ENCODE data around the gene TBL3.

Gene TBL3

GRCh38 chr16:2015117-2015946 lies 43.5 kb downstream of the TBL3 start:
- DNase-seq (ENCODE audit: low read depth, low spot score): no peak

- DNase-seq (ENCODE audit: low read depth, low spot score): no peak
Measured at GRCh38 chr16:2015947-2016208, 44.0 kb downstream of the TBL3 start.

GRCh38 chr16:2016407-2016922 lies 44.6 kb downstream of the TBL3 start:
- DNase-seq (ENCODE audit: low read depth, low spot score): no peak

- DNase-seq (ENCODE audit: low read depth, low spot score): no peak
Measured at GRCh38 chr16:2019518-2019920, 47.7 kb downstream of the TBL3 start, which contains the start of gene NPW. Gene NPW (plus strand): TSS chr16:2019785.

GRCh38 chr16:2019921-2020831 lies 48.3 kb downstream of the TBL3 start:
- no peak for DNase-seq (ENCODE audit: low read depth, low spot score)

GRCh38 chr16:2022723-2023091 lies 50.9 kb downstream of the TBL3 start:
- DNase-seq (ENCODE audit: low read depth, low spot score): no peak

GRCh38 chr16:2023092-2024031 lies 51.5 kb downstream of the TBL3 start:
- no peak for DNase-seq (ENCODE audit: low read depth, low spot score)

GRCh38 chr16:2024032-2024420 lies 52.2 kb downstream of the TBL3 start:
- DNase-seq (ENCODE audit: low read depth, low spot score): no peak

- DNase-seq (ENCODE audit: low read depth, low spot score): no peak
Measured at GRCh38 chr16:2025251-2025650, 53.4 kb downstream of the TBL3 start.

GRCh38 chr16:2025878-2026460 lies 54.1 kb downstream of the TBL3 start:
- no peak for DNase-seq (ENCODE audit: low read depth, low spot score)

GRCh38 chr16:2026461-2027023 lies 54.7 kb downstream of the TBL3 start, which contains the start of gene NHERF2:
Gene NHERF2 (plus strand): TSS chr16:2026902. CDS start chr16:2027006, 104 bp downstream.
- no peak for DNase-seq (ENCODE audit: low read depth, low spot score)

- DNase-seq (ENCODE audit: low read depth, low spot score): no peak
Measured at GRCh38 chr16:2027024-2028010, 55.5 kb downstream of the TBL3 start.

GRCh38 chr16:2028146-2028545 lies 56.3 kb downstream of the TBL3 start:
- DNase-seq (ENCODE audit: low read depth, low spot score): no peak

GRCh38 chr16:2028620-2029220 lies 56.9 kb downstream of the TBL3 start:
- DNase-seq (ENCODE audit: low read depth, low spot score): no peak

- no peak for DNase-seq (ENCODE audit: low read depth, low spot score)
Measured at GRCh38 chr16:2029350-2029749, 57.5 kb downstream of the TBL3 start.

GRCh38 chr16:2030036-2030435 lies 58.2 kb downstream of the TBL3 start:
- DNase-seq (ENCODE audit: low read depth, low spot score): no peak

GRCh38 chr16:2031081-2031577 lies 59.3 kb downstream of the TBL3 start:
- no peak for DNase-seq (ENCODE audit: low read depth, low spot score)

All from brain pericyte (primary cell).